H9 (cell line): ENCODE results near the gene SLC35B2. TPM values are rescaled to one million over a fixed set of nuclear protein-coding genes. Genes with fewer than 3 reads are reported as not detected.

ENCODE experiments used
- DNase-seq: peaks from one replicate; pipeline ENCODE4 v3.0.0-alpha.2; 2017
- H2AFZ ChIP-seq: one replicate; pipeline ENCODE4 v1.6.1; 2013; ENCODE audit warnings: mild to moderate bottlenecking, low read length, control low read depth, moderate library complexity
- H2AK5ac ChIP-seq: 2 replicates; pipeline ENCODE4 v1.6.1; 2013; ENCODE audit warnings: low read length, control low read depth, mixed read lengths; ENCODE audit not compliant: insufficient read length
- H2BK120ac ChIP-seq: one replicate; pipeline ENCODE4 v1.6.1; 2013; ENCODE audit warnings: low read depth, mild to moderate bottlenecking, low read length, control low read depth, inconsistent platforms; ENCODE audit not compliant: poor library complexity, severe bottlenecking
- H2BK12ac ChIP-seq: 2 replicates; pipeline ENCODE4 v1.6.1; 2013; ENCODE audit warnings: low read length, control low read depth, mixed read lengths, low read depth; ENCODE audit not compliant: insufficient read length
- H2BK15ac ChIP-seq: 2 replicates; pipeline ENCODE4 v1.6.1; 2013; ENCODE audit warnings: low read depth, low read length, control low read depth
- H2BK20ac ChIP-seq: one replicate; pipeline ENCODE4 v1.6.1; 2013; ENCODE audit warnings: low read depth, mild to moderate bottlenecking, low read length, control low read depth, inconsistent platforms; ENCODE audit not compliant: poor library complexity, severe bottlenecking
- H2BK5ac ChIP-seq: 2 replicates; pipeline ENCODE4 v1.6.1; 2013; ENCODE audit warnings: low read length, control low read depth, mixed read lengths; ENCODE audit not compliant: insufficient read length
- H3K14ac ChIP-seq: 2 replicates; pipeline ENCODE4 v1.6.1; 2013; ENCODE audit warnings: low read length, control low read depth; ENCODE audit not compliant: insufficient read depth
- H3K18ac ChIP-seq: 2 replicates; pipeline ENCODE4 v1.6.1; 2013; ENCODE audit warnings: low read depth, mild to moderate bottlenecking, mixed read lengths, low read length, control low read depth; ENCODE audit not compliant: insufficient read length
- H3K23ac ChIP-seq: 2 replicates; pipeline ENCODE4 v1.6.1; 2013; ENCODE audit warnings: low read length, control low read depth, mixed read lengths, low read depth; ENCODE audit not compliant: insufficient read length
- H3K23me2 ChIP-seq: 2 replicates; pipeline ENCODE4 v1.6.1; 2013; ENCODE audit warnings: low read depth, mild to moderate bottlenecking, mixed read lengths, low read length, control low read depth; ENCODE audit not compliant: insufficient read length, poor library complexity, severe bottlenecking
- H3K27ac ChIP-seq: 2 replicates; pipeline ENCODE4 v1.5.1; 2013; ENCODE audit warnings: low read length, control low read depth, mixed read lengths, low read depth; ENCODE audit not compliant: insufficient read length
- H3K27me3 ChIP-seq: 2 replicates; pipeline ENCODE4 v1.6.1; 2013; ENCODE audit warnings: low read length, control low read depth, inconsistent platforms; ENCODE audit not compliant: insufficient read depth
- H3K4ac ChIP-seq: 2 replicates; pipeline ENCODE4 v1.6.1; 2013; ENCODE audit warnings: low read depth, mild to moderate bottlenecking, control low read depth, inconsistent platforms, low read length, moderate library complexity
- H3K4me1 ChIP-seq: 2 replicates; pipeline ENCODE4 v1.6.1; 2013; ENCODE audit warnings: low read length, control low read depth, inconsistent platforms; ENCODE audit not compliant: insufficient read depth
- H3K4me2 ChIP-seq: 2 replicates; pipeline ENCODE4 v1.6.1; 2013; ENCODE audit warnings: low read length, control low read depth, mixed read lengths; ENCODE audit not compliant: insufficient read length, insufficient read depth
- H3K56ac ChIP-seq: 2 replicates; pipeline ENCODE4 v1.6.1; 2013; ENCODE audit warnings: low read depth, mild to moderate bottlenecking, mixed read lengths, low read length, control low read depth; ENCODE audit not compliant: insufficient read length
- H3K79me1 ChIP-seq: 2 replicates; pipeline ENCODE4 v1.6.1; 2013; ENCODE audit warnings: low read depth, mild to moderate bottlenecking, moderate library complexity, low read length, control low read depth, inconsistent platforms; ENCODE audit not compliant: insufficient read depth, poor library complexity, severe bottlenecking
- H3K79me2 ChIP-seq: 2 replicates; pipeline ENCODE4 v1.6.1; 2013; ENCODE audit warnings: low read length, control low read depth, inconsistent platforms; ENCODE audit not compliant: insufficient read depth
- H3K9ac ChIP-seq: 2 replicates; pipeline ENCODE4 v1.6.1; 2013; ENCODE audit warnings: low read length, control low read depth, mixed read lengths; ENCODE audit not compliant: insufficient read length; ENCODE audit errors: extremely low read depth
- H3K9me3 ChIP-seq: one replicate; pipeline ENCODE4 v1.6.1; 2013; ENCODE audit warnings: low read depth, low read length, inconsistent platforms; ENCODE audit not compliant: control insufficient read depth
- H3T11ph ChIP-seq: one replicate; pipeline ENCODE4 v1.6.1; 2013; ENCODE audit warnings: mild to moderate bottlenecking, low read length, control low read depth, inconsistent platforms
- H4K20me1 ChIP-seq: one replicate; pipeline ENCODE4 v1.6.1; 2013; ENCODE audit not compliant: control insufficient read depth, insufficient read length, insufficient read depth
- H4K5ac ChIP-seq: 2 replicates; pipeline ENCODE4 v1.6.1; 2013; ENCODE audit warnings: low read depth, mild to moderate bottlenecking, mixed read lengths, low read length, control low read depth; ENCODE audit not compliant: insufficient read length
- H4K8ac ChIP-seq: replicated peaks from 2 replicates; pipeline ENCODE4 v1.6.1; 2013; ENCODE audit warnings: low read length, control low read depth, mixed read lengths, low read depth; ENCODE audit not compliant: insufficient read length
- H4K91ac ChIP-seq: 2 replicates; pipeline ENCODE4 v1.6.1; 2013; ENCODE audit warnings: low read depth, mild to moderate bottlenecking, moderate library complexity, mixed read lengths, low read length, control low read depth; ENCODE audit not compliant: insufficient read length
- H3K27ac Mint-ChIP-seq, 3 experiments: 2 replicates in 2 of 3; 3 replicates in 1 of 3; pipeline ENCODE4 v1.8.0; 2020 to 2021; ENCODE audit warnings: mixed read lengths in 3 of 3, mild to moderate bottlenecking in 1 of 3, moderate library complexity in 1 of 3
- H3K27me3 Mint-ChIP-seq: 2 replicates; pipeline ENCODE4 v1.8.0; 2021; ENCODE audit warnings: low read depth, mild to moderate bottlenecking, moderate library complexity, mixed read lengths
- H3K36me3 Mint-ChIP-seq, 3 experiments: 2 replicates in 2 of 3; 3 replicates in 1 of 3; pipeline ENCODE4 v1.8.0; 2020 to 2021; ENCODE audit warnings: low read depth in 3 of 3, mixed read lengths in 3 of 3; ENCODE audit not compliant: insufficient read depth in 1 of 3
- H3K4me1 Mint-ChIP-seq, 2 experiments: 2 replicates each; pipeline ENCODE4 v1.8.0; 2020; ENCODE audit warnings: mixed read lengths in 2 of 2
- H3K4me3 Mint-ChIP-seq, 2 experiments: 2 replicates in 1 of 2; 3 replicates in 1 of 2; pipeline ENCODE4 v1.8.0; 2020 to 2021; ENCODE audit warnings: mild to moderate bottlenecking in 2 of 2, mixed read lengths in 2 of 2, moderate library complexity in 1 of 2
- H3K9me3 Mint-ChIP-seq, 2 experiments: 2 replicates in 1 of 2; 3 replicates in 1 of 2; pipeline ENCODE4 v1.8.0; 2020; ENCODE audit warnings: mild to moderate bottlenecking in 2 of 2, mixed read lengths in 2 of 2, moderate library complexity in 1 of 2
- CTCF ChIP-seq: fragments of 200-600 bp; sonication (generic); conservative IDR thresholded peaks from 3 replicates; pipeline ENCODE4 v1.8.0; 2021; ENCODE audit warnings: antibody characterized with exemption, mild to moderate bottlenecking
- WGBS: extraction: QIAGEN DNeasy Blood & Tissue Kit; methylation state at CpG from one replicate; pipeline ENCODE4 v1.1.7; 2013; ENCODE audit warnings: missing lambda C conversion rate, low lambda C conversion rate, mixed read lengths; ENCODE audit not compliant: insufficient read length; ENCODE audit errors: extremely low coverage; 5-methylcytosine and 5-hydroxymethylcytosine counted together
- total RNA-seq: library from RNA; stranded (reverse); gene quantifications from 2 replicates; pipeline ENCODE4 v1.2.1, GENCODE V29; 2021

The SLC35B2 gene
- total RNA-seq, 1 experiment from 2014 or later, result 34.5 TPM

GRCh38 chr6:44233567-44234100, 23.7 kb downstream of the SLC35B2 start:
- H3K27me3 ChIP-seq, result no peaks in the 10 kb centered on the region
- Mint-ChIP-seq H3K36me3 (peaks cover 47 to 68% (median 65%) of the 10 kb centered on the region in 3 experiments), H3K27ac (peak overlapping the region; percentile 42 to 96 (median 47); a peak in 5 of 7 replicates), H3K27me3 (peaks cover 3% of the 10 kb centered on the region), H3K9me3 (no peaks in the 10 kb centered on the region; a peak in 1 of 5 replicates), H3K4me3 (no peak overlapping the region; a peak in 1 of 5 replicates), H3K4me1 (peaks cover 34 to 36% of the 10 kb centered on the region in 2 experiments)
- DNase-seq, result no peak
- H3K79me2 ChIP-seq, result no peaks in the 10 kb centered on the region
- no peaks in the 10 kb centered on the region for H3K9me3 ChIP-seq
- no peak overlapping the region for H3K18ac ChIP-seq
- H3K4me2 ChIP-seq, result no peak overlapping the region
- no peak overlapping the region for H3K9ac ChIP-seq
- H3K4me1 ChIP-seq, result no peaks in the 10 kb centered on the region; the same call in 1 of the 2 replicates
- no peak overlapping the region for H2BK15ac ChIP-seq
- H2AFZ ChIP-seq, result no peak overlapping the region
- no peak overlapping the region for H3T11ph ChIP-seq
- H2BK20ac ChIP-seq, result no peak overlapping the region
- H3K23me2 ChIP-seq, result peaks cover 3% of the 10 kb centered on the region
- H3K79me1 ChIP-seq, result no peaks in the 10 kb centered on the region
- no peak overlapping the region for H3K4ac ChIP-seq
- H4K20me1 ChIP-seq, result no peaks in the 10 kb centered on the region
- H3K56ac ChIP-seq, result no peak overlapping the region
- no peak overlapping the region for H2AK5ac ChIP-seq
- TF ChIP-seq CTCF, result no peak
- no peak overlapping the region for H2BK5ac ChIP-seq
- H2BK120ac ChIP-seq, result no peak overlapping the region
- no CpG with 5 or more reads among the region's 14 CpGs for WGBS
- H4K5ac ChIP-seq, result no peak overlapping the region
- H3K23ac ChIP-seq, result no peak overlapping the region
- no peak overlapping the region for H4K8ac ChIP-seq
- no peak overlapping the region for H3K14ac ChIP-seq
- H2BK12ac ChIP-seq, result no peak overlapping the region
- no peak overlapping the region for H3K27ac ChIP-seq
- no peak overlapping the region for H4K91ac ChIP-seq
